ENCODE measurements around the gene C1orf53.

- TF ChIP-seq CTCF (IDR thresholded peaks at IDR 0.05; ENCODE audit: insufficient read depth, low read length, poor library complexity, severe bottlenecking) (no peak), EZH2phosphoT487 (conservative IDR thresholded peaks at IDR 0.05; ENCODE audit: low read length) (no peak)
These were observed 31.2 kb downstream of the C1orf53 start for GRCh38 chr1:197933647-197934046.

Data from SU-DHL-6 (cell line).